Spinal cord (tissue), 10 donors: ENCODE measurements around the gene CDKAL1. TPM values are rescaled to one million over a fixed set of nuclear protein-coding genes. Genes with fewer than 3 reads are reported as not detected.

Experiments
- DNase-seq, 6 donors: peaks; one replicate each; pipeline versions ENCODE4 v3.0.0 to v3.0.0-alpha.2; 2013 to 2015; ENCODE audit warnings: low spot score in 6 of 6, low read depth in 4 of 6
- H3K27ac ChIP-seq: one replicate; pipeline ENCODE4 v1.5.1; 2013; ENCODE audit warnings: low read depth, low read length, control low read depth
- H3K27me3 ChIP-seq: one replicate; pipeline ENCODE4 v1.6.1; 2013; ENCODE audit warnings: low read length; ENCODE audit not compliant: control insufficient read depth, insufficient read depth
- H3K36me3 ChIP-seq: one replicate; pipeline ENCODE4 v1.6.1; 2013; ENCODE audit warnings: low read length; ENCODE audit not compliant: control insufficient read depth, insufficient read depth
- H3K4me1 ChIP-seq: one replicate; pipeline ENCODE4 v1.6.1; 2013; ENCODE audit warnings: low read length; ENCODE audit not compliant: control insufficient read depth, insufficient read depth
- H3K4me3 ChIP-seq: one replicate; pipeline ENCODE4 v1.5.1; 2013; ENCODE audit warnings: low read depth, low read length, control low read depth
- H3K9me3 ChIP-seq: one replicate; pipeline ENCODE4 v1.6.1; 2013; ENCODE audit warnings: low read length; ENCODE audit not compliant: control insufficient read depth, insufficient read depth
- WGBS: methylation state at CpG from one replicate; pipeline ENCODE4 v1.1.5; 2013; ENCODE audit warnings: missing lambda C conversion rate; ENCODE audit not compliant: insufficient coverage; 5-methylcytosine and 5-hydroxymethylcytosine counted together
- polyA plus RNA-seq, 2 donors: library from polyadenylated mRNA; unstranded; fragments of 120-200 nt; gene quantifications; one replicate each; pipeline ENCODE4 v1.2.1, GENCODE V29; 2013; ENCODE audit not compliant: insufficient read length in 2 of 2
- total RNA-seq, 2 donors: library from RNA; depleted of rRNA in 1 of 2; stranded (reverse); fragments of 120-200 nt in 1 of 2; fragments of >200 nt in 1 of 2; gene quantifications; one replicate each; pipeline versions ENCODE4 v1.2.3 to v1.2.4, GENCODE V29; 2013 to 2014
- donor health status: healthy.

The CDKAL1 gene
- total and polyA plus RNA-seq, 4 donors: 15.1 to 34.2 (median 22.0) TPM

- Histone ChIP-seq H3K4me3 (no peak overlapping the region), H3K27ac (no peak overlapping the region), H3K4me1 (no peaks in the 10 kb centered on the region), H3K9me3 (no peaks in the 10 kb centered on the region), H3K27me3 (no peaks in the 10 kb centered on the region), H3K36me3 (no peaks in the 10 kb centered on the region)
- DNase-seq: peak in 3 of 6 donors; percentile 28 to 85 (median 74)
- WGBS: no CpG with 5 or more reads among the region's 1 CpG
Observed at GRCh38 chr6:20875369-20875963, 341.2 kb downstream of the CDKAL1 start.

- H3K9me3 ChIP-seq: no peaks in the 10 kb centered on the region
- no peaks in the 10 kb centered on the region for H3K4me1 ChIP-seq
- WGBS: 33% methylated on average over 2 of the region's 2 CpGs
- no peaks in the 10 kb centered on the region for H3K36me3 ChIP-seq
- H3K27me3 ChIP-seq: no peaks in the 10 kb centered on the region
- H3K27ac ChIP-seq: no peak overlapping the region
- H3K4me3 ChIP-seq: no peak overlapping the region
- DNase-seq: peak in 2 of 6 donors; percentile 51 to 57
Observed at GRCh38 chr6:20876036-20876435, 341.8 kb downstream of the CDKAL1 start.

GRCh38 chr6:20876561-20876960, 342.3 kb downstream of the CDKAL1 start:
- H3K27me3 ChIP-seq: no peaks in the 10 kb centered on the region
- no peak overlapping the region for H3K27ac ChIP-seq
- WGBS: no CpG with 5 or more reads among the region's 2 CpGs
- no peaks in the 10 kb centered on the region for H3K9me3 ChIP-seq
- no peaks in the 10 kb centered on the region for H3K36me3 ChIP-seq
- DNase-seq: no peak
- no peak overlapping the region for H3K4me3 ChIP-seq
- no peaks in the 10 kb centered on the region for H3K4me1 ChIP-seq

GRCh38 chr6:20877008-20877937, 343.0 kb downstream of the CDKAL1 start:
- DNase-seq: no peak
- 92% methylated on average over 5 of the region's 6 CpGs for WGBS

GRCh38 chr6:20879121-20879520, 344.9 kb downstream of the CDKAL1 start:
- Histone ChIP-seq H3K27me3 (no peaks in the 10 kb centered on the region), H3K36me3 (no peaks in the 10 kb centered on the region), H3K4me3 (no peak overlapping the region), H3K27ac (no peak overlapping the region), H3K9me3 (no peaks in the 10 kb centered on the region), H3K4me1 (no peaks in the 10 kb centered on the region)
- WGBS: no CpG with 5 or more reads among the region's 1 CpG
- DNase-seq: no peak

More at GRCh38 chr6:20877008-20877937, 343.0 kb downstream of the CDKAL1 start:
- Histone ChIP-seq H3K27ac (no peak overlapping the region), H3K9me3 (no peaks in the 10 kb centered on the region), H3K4me1 (no peaks in the 10 kb centered on the region), H3K36me3 (no peaks in the 10 kb centered on the region), H3K27me3 (no peaks in the 10 kb centered on the region), H3K4me3 (no peak overlapping the region)

- no peaks in the 10 kb centered on the region for H3K27me3 ChIP-seq
- H3K4me1 ChIP-seq: no peaks in the 10 kb centered on the region
- no peaks in the 10 kb centered on the region for H3K36me3 ChIP-seq
- H3K4me3 ChIP-seq: no peak overlapping the region
- no peak overlapping the region for H3K27ac ChIP-seq
- no peaks in the 10 kb centered on the region for H3K9me3 ChIP-seq
- no CpG with 5 or more reads among the region's 1 CpG for WGBS
- no peak for DNase-seq
Observed at GRCh38 chr6:20879526-20879925, 345.3 kb downstream of the CDKAL1 start.

GRCh38 chr6:20881365-20881764, 347.1 kb downstream of the CDKAL1 start:
- Histone ChIP-seq H3K9me3 (no peaks in the 10 kb centered on the region), H3K27me3 (no peaks in the 10 kb centered on the region), H3K4me3 (no peak overlapping the region), H3K36me3 (no peaks in the 10 kb centered on the region), H3K4me1 (no peaks in the 10 kb centered on the region), H3K27ac (no peak overlapping the region)
- whole genome bisulfite sequencing: no CpG with 5 or more reads among the region's 1 CpG
- DNase-seq: no peak

- Histone ChIP-seq H3K27ac (no peak overlapping the region), H3K9me3 (no peaks in the 10 kb centered on the region), H3K36me3 (no peaks in the 10 kb centered on the region), H3K4me3 (no peak overlapping the region), H3K4me1 (no peaks in the 10 kb centered on the region), H3K27me3 (no peaks in the 10 kb centered on the region)
- 71% methylated on average over 3 of the region's 5 CpGs for WGBS
- no peak for DNase-seq
Observed at GRCh38 chr6:20882014-20882413, 347.8 kb downstream of the CDKAL1 start.

- DNase-seq: no peak
- H3K27me3 ChIP-seq: no peaks in the 10 kb centered on the region
- 90% methylated on average over 2 of the region's 2 CpGs for WGBS
- H3K27ac ChIP-seq: no peak overlapping the region
- H3K36me3 ChIP-seq: no peaks in the 10 kb centered on the region
- H3K4me1 ChIP-seq: no peaks in the 10 kb centered on the region
- no peak overlapping the region for H3K4me3 ChIP-seq
- H3K9me3 ChIP-seq: no peaks in the 10 kb centered on the region
Observed at GRCh38 chr6:20885076-20885475, 350.8 kb downstream of the CDKAL1 start.

GRCh38 chr6:20891161-20891560, 356.9 kb downstream of the CDKAL1 start:
- Histone ChIP-seq H3K4me1 (no peaks in the 10 kb centered on the region), H3K27me3 (no peaks in the 10 kb centered on the region)

More at GRCh38 chr6:20891161-20891560, 356.9 kb downstream of the CDKAL1 start:
- H3K9me3 ChIP-seq: no peaks in the 10 kb centered on the region
- 100% methylated on average over 4 of the region's 6 CpGs for WGBS
- DNase-seq: no peak
- no peaks in the 10 kb centered on the region for H3K36me3 ChIP-seq
- no peak overlapping the region for H3K27ac ChIP-seq
- H3K4me3 ChIP-seq: no peak overlapping the region
